NCI-H2227 (cell line): ENCODE data around the gene HOXA11.
A peak's percentile ranks its signal among the peaks of the same experiment; 100 is the strongest.

Source experiments
- DNase-seq: peaks from one replicate; lab custom pipeline; 2025; ENCODE audit not compliant: unreplicated experiment; lab: John Stamatoyannopoulos, UW

HOXA11 gene

GRCh38 chr7:27148756-27149641 is 36.0 kb downstream of the HOXA11 start:
- DNase-seq: no peak

- no peak for DNase-seq
Observed at GRCh38 chr7:27148031-27148755, 36.8 kb downstream of the HOXA11 start.

- DNase-seq: no peak
Observed at GRCh38 chr7:27147199-27148030, 37.6 kb downstream of the HOXA11 start, which contains the start of gene HOXA6. Gene HOXA6, minus strand, starts transcription at chr7:27147774. Its CDS starts 25 bp downstream, at chr7:27147749.

GRCh38 chr7:27146491-27147198 is 38.4 kb downstream of the HOXA11 start:
- DNase-seq: no peak

- DNase-seq: no peak
Observed at GRCh38 chr7:27145914-27146412, 39.1 kb downstream of the HOXA11 start.

GRCh38 chr7:27145165-27145913 is 39.7 kb downstream of the HOXA11 start:
- DNase-seq: no peak

- no peak for DNase-seq
Observed at GRCh38 chr7:27144781-27145164, 40.3 kb downstream of the HOXA11 start.

GRCh38 chr7:27143950-27144780 is 40.9 kb downstream of the HOXA11 start:
- no peak for DNase-seq

GRCh38 chr7:27143023-27143949 is 41.7 kb downstream of the HOXA11 start, which contains the start of gene HOXA5:
Gene HOXA5, minus strand, starts transcription at chr7:27143681. Its CDS starts 74 bp downstream, at chr7:27143607.
- peak; percentile 76 for DNase-seq

GRCh38 chr7:27142580-27143022 is 42.4 kb downstream of the HOXA11 start:
- no peak for DNase-seq

- no peak for DNase-seq
Observed at GRCh38 chr7:27141923-27142579, 43.0 kb downstream of the HOXA11 start.

- no peak for DNase-seq
Observed at GRCh38 chr7:27141137-27141922, 43.7 kb downstream of the HOXA11 start.

- DNase-seq: no peak
Observed at GRCh38 chr7:27140126-27140857, 44.7 kb downstream of the HOXA11 start.

GRCh38 chr7:27139334-27140125 is 45.5 kb downstream of the HOXA11 start:
- no peak for DNase-seq

- DNase-seq: no peak
Observed at GRCh38 chr7:27138985-27139333, 46.1 kb downstream of the HOXA11 start.
